Measurements from ENCODE around the gene SLCO4A1. TPM values are rescaled to one million over a fixed set of nuclear protein-coding genes. Genes with fewer than 3 reads are reported as not detected.
"Not testable (repeated sequence)": the region's sequence is repeated elsewhere in the genome, so short reads cannot be mapped to it uniquely, and the experiment has no call there.

The SLCO4A1 gene
- polyA plus RNA-seq, 1 donor from 2014 or later: 3.4 TPM

- H3K27ac Mint-ChIP-seq: peak overlapping the region; percentile 77 to 97 (median 94)
- no peaks in the 10 kb centered on the region for H3K9me3 Mint-ChIP-seq
- no peaks in the 10 kb centered on the region for H3K36me3 Mint-ChIP-seq
- peak overlapping the region; percentile 78 to 94 (median 85) for H3K4me3 Mint-ChIP-seq
- H3K4me1 Mint-ChIP-seq: peaks cover 10 to 24% (median 21%) of the 10 kb centered on the region in 3 donors
- no peaks in the 10 kb centered on the region for H3K27me3 Mint-ChIP-seq
These were observed 18.6 kb upstream of the SLCO4A1 start for GRCh38 chr20:62623488-62624324.

GRCh38 chr20:62624325-62624690, 18.0 kb upstream of the SLCO4A1 start:
- peaks cover 6 to 20% (median 15%) of the 10 kb centered on the region in 3 donors for H3K4me1 Mint-ChIP-seq
- H3K9me3 Mint-ChIP-seq: no peaks in the 10 kb centered on the region
- no peaks in the 10 kb centered on the region for H3K27me3 Mint-ChIP-seq
- no peaks in the 10 kb centered on the region for H3K36me3 Mint-ChIP-seq
- peak overlapping the region; percentile 77 to 97 (median 94) for H3K27ac Mint-ChIP-seq
- peak overlapping the region; percentile 78 to 94 (median 85) for H3K4me3 Mint-ChIP-seq

- Mint-ChIP-seq H3K4me3 (peak overlapping the region; percentile 78 to 94 (median 85)), H3K27ac (peak overlapping the region in 1 of 3 donors; percentile 77), H3K27me3 (no peaks in the 10 kb centered on the region), H3K9me3 (no peaks in the 10 kb centered on the region), H3K36me3 (no peaks in the 10 kb centered on the region), H3K4me1 (peaks cover 6 to 20% (median 15%) of the 10 kb centered on the region in 3 donors)
These were observed 17.4 kb upstream of the SLCO4A1 start for GRCh38 chr20:62624719-62625453.

- H3K27me3 Mint-ChIP-seq: no peaks in the 10 kb centered on the region
- H3K4me3 Mint-ChIP-seq: peak overlapping the region in 1 of 4 donors; percentile 21
- no peaks in the 10 kb centered on the region for H3K36me3 Mint-ChIP-seq
- H3K27ac Mint-ChIP-seq: peak overlapping the region in 1 of 3 donors; percentile 64
- peaks cover 6 to 20% (median 15%) of the 10 kb centered on the region in 3 donors for H3K4me1 Mint-ChIP-seq
- no peaks in the 10 kb centered on the region for H3K9me3 Mint-ChIP-seq
These were observed 16.8 kb upstream of the SLCO4A1 start for GRCh38 chr20:62625516-62625915.

GRCh38 chr20:62625921-62626547, 16.3 kb upstream of the SLCO4A1 start:
- Mint-ChIP-seq H3K4me1 (peaks cover 6 to 20% (median 15%) of the 10 kb centered on the region in 3 donors), H3K36me3 (no peaks in the 10 kb centered on the region), H3K27me3 (no peaks in the 10 kb centered on the region), H3K4me3 (no peak overlapping the region), H3K9me3 (no peaks in the 10 kb centered on the region), H3K27ac (peak overlapping the region in 1 of 3 donors; percentile 64)

- H3K27ac Mint-ChIP-seq, H3K36me3 Mint-ChIP-seq, H3K4me3 Mint-ChIP-seq, H3K27me3 Mint-ChIP-seq, H3K9me3 Mint-ChIP-seq: not testable (repeated sequence)
- H3K4me1 Mint-ChIP-seq: peaks cover 6 to 20% (median 15%) of the 10 kb centered on the region in 3 donors
These were observed 14.9 kb upstream of the SLCO4A1 start for GRCh38 chr20:62627425-62627824.

- peak overlapping the region in 1 of 3 donors; percentile 25 for H3K27ac Mint-ChIP-seq
- no peaks in the 10 kb centered on the region for H3K36me3 Mint-ChIP-seq
- peak overlapping the region in 3 of 4 donors; percentile 41 to 68 (median 66) for H3K4me3 Mint-ChIP-seq
- H3K9me3 Mint-ChIP-seq: no peaks in the 10 kb centered on the region
- H3K4me1 Mint-ChIP-seq: peaks cover 6 to 20% (median 14%) of the 10 kb centered on the region in 3 donors
- no peaks in the 10 kb centered on the region for H3K27me3 Mint-ChIP-seq
These were observed 14.2 kb upstream of the SLCO4A1 start for GRCh38 chr20:62627901-62628612.

- Mint-ChIP-seq H3K4me1 (peaks cover 3 to 13% (median 7%) of the 10 kb centered on the region in 3 donors), H3K4me3 (peak overlapping the region in 3 of 4 donors; percentile 32 to 66 (median 41)), H3K27ac (peak overlapping the region in 1 of 3 donors; percentile 25), H3K27me3 (no peaks in the 10 kb centered on the region), H3K9me3 (no peaks in the 10 kb centered on the region), H3K36me3 (no peaks in the 10 kb centered on the region)
These were observed 13.6 kb upstream of the SLCO4A1 start for GRCh38 chr20:62628691-62629090.

GRCh38 chr20:62629864-62630470, 12.3 kb upstream of the SLCO4A1 start:
- Mint-ChIP-seq H3K36me3 (no peaks in the 10 kb centered on the region), H3K27ac (peak overlapping the region in 1 of 3 donors; percentile 10), H3K4me3 (no peak overlapping the region), H3K9me3 (no peaks in the 10 kb centered on the region), H3K4me1 (peaks cover 0 to 8% (median 0%) of the 10 kb centered on the region in 3 donors), H3K27me3 (no peaks in the 10 kb centered on the region)

GRCh38 chr20:62631336-62632308, 10.7 kb upstream of the SLCO4A1 start:
- Mint-ChIP-seq H3K27ac (peak overlapping the region in 1 of 3 donors; percentile 59), H3K9me3 (no peaks in the 10 kb centered on the region), H3K27me3 (peaks cover 10% of the 10 kb centered on the region), H3K4me1 (peaks cover 0 to 8% (median 0%) of the 10 kb centered on the region in 3 donors), H3K36me3 (no peaks in the 10 kb centered on the region), H3K4me3 (no peak overlapping the region)

GRCh38 chr20:62632575-62633090, 9.7 kb upstream of the SLCO4A1 start:
- no peaks in the 10 kb centered on the region for H3K9me3 Mint-ChIP-seq
- H3K27ac Mint-ChIP-seq: no peak overlapping the region
- peak overlapping the region in 1 of 4 donors; percentile 50 for H3K4me3 Mint-ChIP-seq
- H3K36me3 Mint-ChIP-seq: no peaks in the 10 kb centered on the region
- peaks cover 0 to 8% (median 0%) of the 10 kb centered on the region in 3 donors for H3K4me1 Mint-ChIP-seq
- H3K27me3 Mint-ChIP-seq: peaks cover 10% of the 10 kb centered on the region

GRCh38 chr20:62633598-62634329, 8.5 kb upstream of the SLCO4A1 start:
- H3K4me1 Mint-ChIP-seq: peaks cover 0 to under 1% (median 0%) of the 10 kb centered on the region in 3 donors
- H3K27me3 Mint-ChIP-seq: peaks cover 10% of the 10 kb centered on the region
- no peaks in the 10 kb centered on the region for H3K36me3 Mint-ChIP-seq
- no peak overlapping the region for H3K27ac Mint-ChIP-seq
- H3K4me3 Mint-ChIP-seq: no peak overlapping the region
- no peaks in the 10 kb centered on the region for H3K9me3 Mint-ChIP-seq
